Immature natural killer cell (primary cell): ENCODE measurements around the gene PPP1R13B. TPM values are rescaled to one million over a fixed set of nuclear protein-coding genes. Genes with fewer than 3 reads are reported as not detected.
A peak's percentile ranks its signal among the peaks of the same experiment; 100 is the strongest.

Experiments
- DNase-seq, 3 donors: peaks; one replicate each; pipeline ENCODE4 v3.0.0; 2022; ENCODE audit warnings: mixed read lengths in 1 of 3
- H3K27ac Mint-ChIP-seq, 6 donors: one replicate each; pipeline ENCODE4 v1.8.0; 2020; ENCODE audit warnings: mixed read lengths in 6 of 6, mild to moderate bottlenecking in 5 of 6, inconsistent platforms in 4 of 6, moderate library complexity in 3 of 6
- H3K27me3 Mint-ChIP-seq, 3 donors: one replicate each; pipeline ENCODE4 v1.8.0; 2020 to 2021; ENCODE audit warnings: low read depth in 3 of 3, mild to moderate bottlenecking in 3 of 3, mixed read lengths in 3 of 3, moderate library complexity in 3 of 3, inconsistent platforms in 1 of 3
- H3K36me3 Mint-ChIP-seq, 3 donors: one replicate each; pipeline ENCODE4 v1.8.0; 2020; ENCODE audit warnings: mixed read lengths in 3 of 3, inconsistent platforms in 2 of 3, mild to moderate bottlenecking in 2 of 3
- H3K4me1 Mint-ChIP-seq, 2 donors: one replicate each; pipeline ENCODE4 v1.8.0; 2020; ENCODE audit warnings: inconsistent platforms in 2 of 2, mild to moderate bottlenecking in 2 of 2, mixed read lengths in 2 of 2, moderate library complexity in 1 of 2
- H3K4me3 Mint-ChIP-seq, 5 donors: one replicate each; pipeline ENCODE4 v1.8.0; 2020; ENCODE audit warnings: mild to moderate bottlenecking in 5 of 5, mixed read lengths in 5 of 5, inconsistent platforms in 3 of 5, moderate library complexity in 3 of 5
- H3K9me3 Mint-ChIP-seq, 6 donors: one replicate each; pipeline ENCODE4 v1.8.0; 2020; ENCODE audit warnings: mild to moderate bottlenecking in 6 of 6, mixed read lengths in 6 of 6, inconsistent platforms in 4 of 6, moderate library complexity in 3 of 6
- polyA plus RNA-seq, 3 donors: library from polyadenylated mRNA; unstranded; fragments of 300-500 nt; fragmentation: Illumina TruSeq; gene quantifications; one replicate each; pipeline ENCODE4 v1.2.3, GENCODE V29; 2021

PPP1R13B gene
- polyA plus RNA-seq, 3 donors from 2014 or later, result 0.85 to 6.7 (median 4.1) TPM

DNA sequence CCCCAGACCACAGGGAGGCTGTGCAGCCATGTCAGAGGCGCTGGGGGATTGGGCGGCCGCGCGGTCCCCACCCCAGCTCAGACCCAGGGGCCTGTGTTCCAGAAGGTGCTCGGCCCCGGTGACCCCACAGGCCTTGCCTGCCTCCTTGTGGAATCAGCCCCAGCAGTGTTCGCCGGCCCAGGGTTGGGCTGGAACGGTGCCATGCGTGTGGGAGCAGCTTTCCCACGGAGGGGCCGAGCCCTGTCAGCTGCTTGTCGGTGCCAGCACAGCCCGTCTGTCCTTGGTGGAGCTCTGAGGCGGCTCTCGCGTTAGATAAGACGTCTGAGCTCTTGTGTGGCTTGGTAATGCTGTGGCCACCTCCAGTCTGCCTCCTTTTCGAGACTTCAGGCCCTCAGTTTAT is 123.3 kb downstream of the PPP1R13B start:
- H3K36me3 Mint-ChIP-seq, result peaks cover 0 to 6% (median 0%) of the 10 kb centered on the region in 3 donors
- H3K4me1 Mint-ChIP-seq, result no peaks in the 10 kb centered on the region
- DNase-seq, result no peak
- no peak overlapping the region for H3K4me3 Mint-ChIP-seq
- peaks cover 0 to 2% (median 0%) of the 10 kb centered on the region in 3 donors for H3K27me3 Mint-ChIP-seq
- no peak overlapping the region for H3K27ac Mint-ChIP-seq
- no peaks in the 10 kb centered on the region for H3K9me3 Mint-ChIP-seq

DNA sequence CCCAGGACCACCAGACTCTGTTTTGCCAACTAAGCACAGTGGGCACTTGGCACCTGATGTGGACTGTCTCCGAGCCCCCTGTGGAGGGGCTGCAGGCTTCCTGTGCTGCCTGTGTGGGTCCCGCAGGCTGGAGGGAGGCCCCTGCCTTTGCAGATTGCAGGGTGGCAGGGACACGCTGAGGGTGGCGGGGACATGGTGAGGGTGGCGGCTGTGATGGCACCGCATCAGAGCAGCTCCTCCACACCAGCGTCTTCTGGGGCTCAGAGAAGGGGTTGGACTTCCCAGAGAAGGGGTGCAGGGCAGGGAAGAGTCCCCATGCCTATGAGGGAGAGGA is 123.7 kb downstream of the PPP1R13B start:
- H3K27me3 Mint-ChIP-seq, result peaks cover 0 to 2% (median 0%) of the 10 kb centered on the region in 3 donors
- H3K36me3 Mint-ChIP-seq, result peaks cover 0 to 3% (median 0%) of the 10 kb centered on the region in 3 donors
- no peak overlapping the region for H3K27ac Mint-ChIP-seq
- peaks cover 0 to under 1% of the 10 kb centered on the region in 2 donors for H3K4me1 Mint-ChIP-seq
- no peak for DNase-seq
- H3K9me3 Mint-ChIP-seq, result no peaks in the 10 kb centered on the region
- H3K4me3 Mint-ChIP-seq, result no peak overlapping the region

DNA sequence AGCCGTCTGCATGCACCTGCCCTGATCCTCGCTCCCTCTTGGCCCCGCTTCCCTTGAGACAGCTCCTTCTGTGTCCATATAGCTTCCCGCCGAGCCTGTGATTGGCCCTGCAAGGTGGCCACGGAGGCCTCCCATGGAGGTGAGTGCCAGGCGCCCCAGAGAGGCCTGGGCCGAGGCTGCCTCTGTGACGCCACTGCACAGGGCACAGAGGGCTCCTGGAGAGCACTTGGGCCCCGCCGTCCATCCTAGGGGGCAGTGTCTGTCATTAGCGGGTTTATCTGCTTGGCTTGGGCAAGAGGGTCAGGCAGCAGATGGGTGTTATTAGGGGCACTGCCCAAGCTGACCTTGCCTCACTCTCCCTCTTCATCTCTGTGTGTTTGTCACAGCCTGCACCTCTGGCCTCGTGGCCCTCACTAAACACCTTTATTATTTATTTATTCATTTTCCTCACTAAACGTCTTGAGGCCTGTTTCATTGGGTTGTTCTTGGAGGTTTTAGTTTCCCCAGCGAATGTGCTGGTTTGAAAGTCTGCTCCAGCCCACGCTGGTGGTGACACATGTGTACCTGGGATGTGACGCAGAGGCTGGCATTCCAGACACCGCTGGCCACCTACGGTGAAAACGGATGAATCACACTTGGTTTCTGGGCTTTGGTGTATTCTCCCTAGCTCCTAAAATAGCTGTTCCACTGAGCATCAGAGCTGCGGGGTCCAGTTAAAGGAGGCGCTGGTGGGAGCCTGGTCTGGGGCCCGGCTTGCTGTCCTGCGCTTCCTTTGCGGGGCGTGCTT is 125.8 kb downstream of the PPP1R13B start:
- no peaks in the 10 kb centered on the region for H3K9me3 Mint-ChIP-seq
- DNase-seq, result no peak
- H3K4me1 Mint-ChIP-seq, result peaks cover 8 to 15% of the 10 kb centered on the region in 2 donors
- H3K36me3 Mint-ChIP-seq, result no peaks in the 10 kb centered on the region
- H3K27me3 Mint-ChIP-seq, result peaks cover 0 to 3% (median 2%) of the 10 kb centered on the region in 3 donors
- H3K27ac Mint-ChIP-seq, result no peak overlapping the region
- no peak overlapping the region for H3K4me3 Mint-ChIP-seq

DNA sequence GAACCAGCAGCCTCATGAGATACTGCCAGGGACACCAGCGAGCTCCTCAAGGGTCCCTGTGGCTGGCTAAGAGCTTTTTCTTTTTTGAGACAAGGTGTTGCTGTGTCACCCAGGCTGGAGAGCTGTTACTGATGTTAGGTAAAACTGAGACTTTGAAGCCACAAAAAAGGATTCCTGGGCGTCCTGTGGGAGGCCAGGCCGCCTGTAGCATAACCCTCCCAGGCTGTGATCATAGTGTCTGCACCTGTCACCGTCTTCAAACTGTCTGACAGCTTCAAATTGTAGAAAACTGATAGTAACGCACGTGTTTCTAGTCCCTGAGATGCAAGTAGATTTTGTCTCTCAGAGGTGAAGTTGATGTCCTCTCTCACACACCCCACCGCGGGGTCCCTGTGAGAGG is 127.6 kb downstream of the PPP1R13B start:
- no peaks in the 10 kb centered on the region for H3K9me3 Mint-ChIP-seq
- H3K27ac Mint-ChIP-seq, result no peak overlapping the region
- H3K4me3 Mint-ChIP-seq, result no peak overlapping the region
- H3K4me1 Mint-ChIP-seq, result peaks cover 15 to 18% of the 10 kb centered on the region in 2 donors
- peaks cover 3 to 6% (median 4%) of the 10 kb centered on the region in 3 donors for H3K27me3 Mint-ChIP-seq
- no peak for DNase-seq
- no peaks in the 10 kb centered on the region for H3K36me3 Mint-ChIP-seq

DNA sequence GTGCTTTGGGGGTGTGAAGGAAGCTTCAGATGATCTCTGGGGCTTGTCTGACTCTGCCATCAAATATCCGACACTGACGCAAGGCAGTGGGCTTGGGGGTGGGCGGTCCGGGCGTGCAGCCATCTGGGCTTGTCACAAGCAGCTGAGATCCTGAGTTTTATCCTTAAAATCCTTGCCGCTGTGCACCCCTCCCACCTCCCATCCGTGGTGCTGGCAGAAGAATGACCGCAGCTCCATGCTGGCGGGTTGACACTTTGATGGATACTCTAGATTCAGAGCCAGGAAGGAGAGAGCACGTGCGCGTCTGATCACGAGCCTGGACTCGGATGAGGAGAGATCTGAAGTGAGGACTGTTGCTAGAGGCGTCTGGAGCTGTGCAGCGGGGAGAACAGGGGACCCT is 128.8 kb downstream of the PPP1R13B start:
- Mint-ChIP-seq H3K27me3 (peaks cover 3 to 6% (median 4%) of the 10 kb centered on the region in 3 donors), H3K9me3 (no peaks in the 10 kb centered on the region), H3K4me1 (peaks cover 22 to 24% of the 10 kb centered on the region in 2 donors), H3K4me3 (no peak overlapping the region), H3K36me3 (no peaks in the 10 kb centered on the region), H3K27ac (no peak overlapping the region)
- DNase-seq, result no peak

DNA sequence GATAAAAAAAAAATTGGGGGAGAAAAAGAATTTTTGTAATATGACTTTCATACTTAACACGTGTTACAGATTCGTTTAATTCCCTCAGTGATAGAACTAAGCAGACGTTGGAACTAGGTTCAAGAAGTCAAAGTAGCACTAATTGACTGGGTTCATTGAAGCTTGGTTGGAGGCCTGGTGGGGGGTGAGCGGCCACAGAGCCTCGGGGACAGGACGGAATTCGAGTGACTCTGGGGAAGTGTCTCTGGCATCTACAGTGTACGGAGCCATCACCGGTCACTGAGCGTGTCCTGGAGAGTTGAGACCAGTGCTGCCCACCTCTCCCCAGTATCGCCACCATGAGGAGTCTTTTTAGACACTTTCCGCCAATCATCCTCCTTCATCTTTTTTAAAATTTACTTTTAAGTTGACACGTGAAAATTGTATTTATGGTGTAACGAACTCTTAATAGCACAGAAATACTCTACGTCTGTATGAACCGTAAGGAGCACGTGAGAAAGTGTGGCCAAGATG is 130.4 kb downstream of the PPP1R13B start:
- H3K27me3 Mint-ChIP-seq, result peaks cover 3 to 6% (median 6%) of the 10 kb centered on the region in 3 donors
- H3K36me3 Mint-ChIP-seq, result no peaks in the 10 kb centered on the region
- H3K9me3 Mint-ChIP-seq, result no peaks in the 10 kb centered on the region
- peak overlapping the region; percentile 64 to 82 (median 79) for H3K4me3 Mint-ChIP-seq
- H3K27ac Mint-ChIP-seq, result no peak overlapping the region
- peaks cover 22 to 26% of the 10 kb centered on the region in 2 donors for H3K4me1 Mint-ChIP-seq
- DNase-seq, result no peak

DNA sequence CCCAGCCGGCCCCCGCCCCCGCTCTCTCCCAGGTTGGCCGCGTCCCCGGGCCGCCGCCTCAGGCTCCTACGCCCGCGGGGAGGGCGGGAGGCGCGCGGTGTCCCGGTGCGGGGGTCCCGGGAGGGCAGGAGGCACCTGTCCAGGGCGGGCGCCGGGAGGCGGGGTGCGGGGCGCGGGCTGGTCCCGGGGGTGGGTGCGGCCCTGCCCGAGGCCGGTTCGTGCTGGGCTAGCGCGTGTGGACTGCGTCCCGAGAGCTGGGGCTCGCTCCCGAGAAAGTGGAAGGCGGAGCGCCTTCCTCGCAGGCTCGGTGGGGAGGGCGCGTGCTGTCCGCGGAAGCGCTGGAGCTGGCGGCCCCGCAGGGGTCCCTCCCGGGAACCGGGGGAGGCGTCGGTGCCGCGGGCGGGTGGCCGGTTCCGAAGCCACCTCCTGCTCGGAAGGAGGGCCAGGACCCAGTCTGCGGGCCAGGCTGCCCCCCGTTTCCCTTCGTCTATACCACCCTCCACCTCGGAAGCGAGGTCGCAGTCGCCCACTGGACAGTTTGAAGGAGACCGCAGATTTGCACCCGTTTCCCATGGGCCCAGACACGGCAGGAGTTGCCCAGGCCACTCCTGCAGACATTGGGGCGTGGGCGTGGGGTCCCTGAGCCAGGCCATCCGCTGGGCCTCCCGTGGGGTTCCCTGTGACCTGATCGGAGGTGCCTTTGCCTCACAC is 131.1 kb downstream of the PPP1R13B start:
- H3K4me3 Mint-ChIP-seq, result peak overlapping the region; percentile 64 to 92 (median 79)
- H3K27me3 Mint-ChIP-seq, result peaks cover 3 to 6% (median 6%) of the 10 kb centered on the region in 3 donors
- DNase-seq, result peak in 2 of 3 donors; percentile 5 to 12
- H3K27ac Mint-ChIP-seq, result no peak overlapping the region
- H3K9me3 Mint-ChIP-seq, result no peaks in the 10 kb centered on the region
- H3K36me3 Mint-ChIP-seq, result no peaks in the 10 kb centered on the region
- H3K4me1 Mint-ChIP-seq, result peaks cover 22 to 26% of the 10 kb centered on the region in 2 donors

DNA sequence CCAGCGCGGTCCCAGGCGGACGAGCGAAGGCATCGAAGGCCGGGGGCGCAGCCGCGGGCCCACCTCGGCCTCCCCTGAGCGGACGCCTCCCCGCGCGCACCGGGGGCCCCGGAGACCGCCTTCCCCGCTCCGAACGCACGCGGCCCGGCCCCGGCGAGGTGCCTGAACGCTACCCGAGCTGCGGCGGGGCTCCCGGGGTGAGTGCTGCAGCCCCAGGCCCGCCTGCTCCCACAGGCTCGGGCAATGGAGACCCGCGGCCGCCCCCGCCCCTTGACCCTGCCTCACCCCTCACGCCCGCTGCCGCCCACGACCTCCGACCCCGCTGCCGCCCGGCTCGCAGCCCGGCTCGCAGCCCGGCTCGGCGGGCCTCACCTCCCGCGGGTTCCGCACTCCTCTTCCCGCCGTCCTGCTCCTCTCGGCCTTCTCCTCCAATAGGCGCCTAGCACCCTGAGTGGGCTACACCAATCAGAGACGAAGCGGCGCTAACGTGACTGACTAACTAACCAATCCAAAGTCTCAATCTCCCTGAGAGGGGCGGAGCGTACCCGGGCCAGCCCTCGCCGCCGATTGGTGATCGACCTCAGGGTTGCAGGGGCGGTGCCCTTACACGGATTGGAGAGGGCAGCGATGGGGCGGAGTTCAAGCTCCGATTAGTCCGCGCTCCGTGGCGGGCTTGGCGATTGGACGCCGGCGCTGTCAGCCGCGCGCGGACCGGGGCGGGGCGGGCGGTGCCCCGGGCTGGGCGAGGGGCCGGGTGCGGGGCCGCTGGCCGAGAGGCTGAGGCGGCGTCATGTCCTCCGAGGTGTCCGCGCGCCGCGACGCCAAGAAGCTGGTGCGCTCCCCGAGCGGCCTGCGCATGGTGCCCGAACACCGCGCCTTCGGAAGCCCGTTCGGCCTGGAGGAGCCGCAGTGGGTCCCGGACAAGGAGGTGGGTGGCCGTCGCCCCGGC is 132.0 kb downstream of the PPP1R13B start, which contains the start of the genes XRCC3 and ZFYVE21:
XRCC3 (minus strand) TSS at position 400 of the 949 bp plus-strand sequence. CDS start 4,364 bp downstream, outside the sequence.
ZFYVE21 (plus strand) TSS at position 759 of the 949 bp plus-strand sequence; CDS start at position 791, 32 bp downstream.
- Mint-ChIP-seq H3K9me3 (no peaks in the 10 kb centered on the region), H3K36me3 (no peaks in the 10 kb centered on the region), H3K27ac (peak within 1 kb of the TSS in 5 of 6 donors; percentile 80 to 93 (median 90)), H3K4me3 (peak within 1 kb of the TSS; percentile 92 to 96 (median 94)), H3K27me3 (peaks cover 4 to 6% (median 6%) of the 10 kb centered on the region in 3 donors), H3K4me1 (peaks cover 22 to 26% of the 10 kb centered on the region in 2 donors)
- DNase-seq, result peak; percentile 100

DNA sequence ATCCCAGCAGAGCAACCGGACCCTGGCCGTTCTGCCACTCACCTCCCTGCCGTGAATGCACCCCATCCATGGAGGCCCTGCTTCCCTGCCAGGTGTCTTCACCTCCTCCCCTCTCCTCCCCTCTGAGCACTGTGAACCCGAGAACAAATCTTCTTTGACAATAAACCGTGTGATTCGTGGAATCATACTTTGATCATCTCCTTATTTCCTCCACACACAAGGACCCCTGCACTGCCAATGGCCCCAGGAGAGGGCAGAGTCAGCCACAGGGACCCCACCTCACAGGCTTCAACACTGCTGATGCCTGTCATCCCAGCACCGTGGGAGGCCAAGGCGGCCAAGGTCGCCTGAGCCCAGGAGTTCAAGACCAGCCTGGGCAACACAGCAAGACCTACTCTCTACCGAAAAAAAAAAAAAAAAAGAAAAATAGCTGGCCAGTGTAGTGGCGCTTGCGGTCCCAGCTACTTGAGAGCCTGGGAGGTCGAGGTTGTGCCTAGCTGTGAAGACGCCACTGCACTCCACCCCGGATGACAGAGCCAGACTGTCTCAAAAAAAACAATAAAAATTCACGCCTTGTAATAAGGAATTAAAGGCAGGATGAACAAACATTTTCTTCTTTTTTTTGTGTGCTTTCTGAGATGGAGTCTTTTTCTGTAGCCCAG is 133.2 kb downstream of the PPP1R13B start:
- no peaks in the 10 kb centered on the region for H3K36me3 Mint-ChIP-seq
- no peak for DNase-seq
- peaks cover 22 to 28% of the 10 kb centered on the region in 2 donors for H3K4me1 Mint-ChIP-seq
- H3K27ac Mint-ChIP-seq, result peak overlapping the region in 1 of 6 donors; percentile 88
- H3K9me3 Mint-ChIP-seq, result no peaks in the 10 kb centered on the region
- H3K4me3 Mint-ChIP-seq, result peak overlapping the region; percentile 64 to 96 (median 74)
- peaks cover 4 to 11% (median 6%) of the 10 kb centered on the region in 3 donors for H3K27me3 Mint-ChIP-seq

DNA sequence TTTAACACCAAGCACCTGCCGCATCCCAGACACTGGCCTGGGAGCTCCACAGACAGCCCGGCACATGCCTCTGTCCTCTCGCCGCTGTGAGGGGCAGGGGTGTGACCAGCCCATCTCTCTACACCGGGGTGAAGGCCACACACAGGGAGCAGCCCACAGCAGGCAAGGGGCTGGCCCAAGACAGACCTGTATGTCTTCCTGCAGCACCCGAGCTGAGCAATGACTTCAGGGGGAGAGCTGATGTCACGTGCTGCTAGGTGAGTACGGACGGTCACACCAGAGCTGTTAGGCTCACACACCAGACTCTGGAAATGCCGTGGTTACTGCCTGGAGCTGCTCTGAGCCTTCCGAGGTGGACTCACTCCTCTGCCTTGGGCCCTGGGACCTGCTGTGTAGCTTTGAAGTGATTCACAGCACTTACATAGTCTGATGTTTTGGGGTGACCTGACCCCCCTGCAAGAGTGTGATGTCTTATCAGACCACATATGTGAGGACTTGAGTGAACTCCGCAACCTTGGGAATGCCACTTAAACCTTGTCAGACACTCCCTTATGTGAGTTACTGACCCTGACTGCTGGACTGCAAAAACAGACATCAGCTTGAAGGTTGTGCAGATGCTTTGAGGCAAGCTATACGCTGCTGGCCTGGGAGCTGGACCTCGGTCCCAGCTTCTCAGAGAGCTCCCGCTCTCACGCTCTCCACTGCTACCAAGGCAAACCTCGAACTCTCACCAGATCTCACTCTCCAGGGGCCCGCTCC is 133.9 kb downstream of the PPP1R13B start:
- no peak for DNase-seq
- no peak overlapping the region for H3K27ac Mint-ChIP-seq
- H3K4me3 Mint-ChIP-seq, result peak overlapping the region; percentile 49 to 96 (median 74)
- H3K27me3 Mint-ChIP-seq, result peaks cover 4 to 16% (median 6%) of the 10 kb centered on the region in 3 donors
- H3K9me3 Mint-ChIP-seq, result no peaks in the 10 kb centered on the region
- H3K36me3 Mint-ChIP-seq, result no peaks in the 10 kb centered on the region
- peaks cover 22 to 26% of the 10 kb centered on the region in 2 donors for H3K4me1 Mint-ChIP-seq

DNA sequence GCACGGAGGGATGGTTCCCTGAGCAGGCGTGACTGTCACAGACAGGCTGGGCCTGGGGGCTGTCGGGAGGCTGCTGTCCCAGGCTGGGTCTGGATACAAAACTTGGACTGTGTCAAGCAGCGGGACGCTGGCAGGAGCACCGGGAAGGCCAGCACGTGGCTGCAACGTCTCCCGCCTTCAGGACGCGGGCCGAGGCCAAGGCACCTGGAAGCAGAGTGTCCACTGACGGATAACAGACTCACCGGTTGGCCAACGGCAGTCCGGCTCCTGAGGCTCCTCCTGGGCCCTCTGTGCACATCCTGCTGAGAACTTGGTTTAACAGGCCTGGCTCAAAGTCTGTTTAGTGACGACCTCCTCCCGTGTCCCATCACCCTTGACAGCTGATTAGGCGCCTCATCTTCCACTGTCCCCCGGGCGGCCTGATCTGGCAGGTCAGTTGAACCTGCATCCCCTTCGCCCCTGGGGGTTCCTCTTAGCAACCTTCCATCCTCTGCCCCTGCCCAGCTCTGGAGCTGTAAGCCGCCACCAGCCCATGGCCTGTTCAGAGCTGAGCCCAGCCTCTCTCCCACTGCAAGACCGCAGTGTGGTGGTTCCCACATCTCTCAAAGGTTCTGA is 134.6 kb downstream of the PPP1R13B start:
- peaks cover 4 to 16% (median 9%) of the 10 kb centered on the region in 3 donors for H3K27me3 Mint-ChIP-seq
- no peaks in the 10 kb centered on the region for H3K36me3 Mint-ChIP-seq
- H3K9me3 Mint-ChIP-seq, result no peaks in the 10 kb centered on the region
- H3K27ac Mint-ChIP-seq, result peak overlapping the region in 1 of 6 donors; percentile 65
- DNase-seq, result no peak
- H3K4me1 Mint-ChIP-seq, result peaks cover 22% of the 10 kb centered on the region in 2 donors
- H3K4me3 Mint-ChIP-seq, result peak overlapping the region in 1 of 5 donors; percentile 27
